Measurements from ENCODE around the gene ZNF385B. TPM values are rescaled to one million over a fixed set of nuclear protein-coding genes. Genes with fewer than 3 reads are reported as not detected.

The ZNF385B gene
- total RNA-seq, 1 experiment from 2014 or later, result 2.2 TPM

- DNase-seq (ENCODE audit: low spot score) (no peak), ATAC-seq (no peak)
- H3K36me3 Mint-ChIP-seq, result peaks cover 3% of the 10 kb centered on the region; the same call in 1 of the 2 replicates
- ChIA-PET POLR2A (no interaction called here), CTCF (interaction anchor here (0.7 to 1.0 kb wide), 2 partner anchors 85 to 266 kb away, joined by 3 read pairs; no protein-coding TSS in a partner anchor)
- H3K4me1 Mint-ChIP-seq, result peaks cover 38% of the 10 kb centered on the region
- no peak for TF ChIP-seq FOXJ3 (CRISPR knock-in tag; IDR thresholded peaks at IDR 0.05; ENCODE audit: borderline replicate concordance)
- TF ChIP-seq RELA (CRISPR knock-in tag; IDR thresholded peaks at IDR 0.05; ENCODE audit: borderline replicate concordance), result no peak
- no peak for TF ChIP-seq NR3C1 (CRISPR knock-in tag; conservative IDR thresholded peaks at IDR 0.05; ENCODE audit: low read depth)
- no peak for TF ChIP-seq ZNF317 (CRISPR knock-in tag; IDR thresholded peaks at IDR 0.05; ENCODE audit: borderline replicate concordance, low read depth)
- no peak for TF ChIP-seq PRDM15 (CRISPR knock-in tag; IDR thresholded peaks at IDR 0.05)
- TF ChIP-seq PRRX2 (CRISPR knock-in tag; IDR thresholded peaks at IDR 0.05), result no peak
- no peak for TF ChIP-seq JUN (CRISPR knock-in tag; IDR thresholded peaks at IDR 0.05)
- TF ChIP-seq FOXP1 (CRISPR knock-in tag; IDR thresholded peaks at IDR 0.05; ENCODE audit: borderline replicate concordance), result no peak
- TF ChIP-seq TP53 (CRISPR knock-in tag; IDR thresholded peaks at IDR 0.05), result no peak
- no peak overlapping the region for H3K4me3 Mint-ChIP-seq
- no peaks in the 10 kb centered on the region; the same call in 1 of the 2 replicates for H3K9me3 Mint-ChIP-seq
- no peaks in the 10 kb centered on the region for H3K27me3 Mint-ChIP-seq (ENCODE audit: low read depth)
- H3K27ac Mint-ChIP-seq, result no peak overlapping the region
Observed at GRCh38 chr2:179447839-179448447, 413.5 kb downstream of the ZNF385B start.

GRCh38 chr2:179447421-179447820, 414.0 kb downstream of the ZNF385B start:
- ChIA-PET CTCF (interaction anchor here (1.0 kb wide), 1 partner anchor 85 kb away, joined by 3 read pairs; no protein-coding TSS in a partner anchor), POLR2A (no interaction called here)
- DNase-seq (ENCODE audit: low spot score), result no peak
- ATAC-seq, result no peak
- Mint-ChIP-seq H3K27ac (no peak overlapping the region), H3K4me1 (peaks cover 43% of the 10 kb centered on the region), H3K36me3 (peaks cover 3% of the 10 kb centered on the region; the same call in 1 of the 2 replicates), H3K4me3 (no peak overlapping the region), H3K9me3 (no peaks in the 10 kb centered on the region; the same call in 1 of the 2 replicates), H3K27me3 (ENCODE audit: low read depth) (no peaks in the 10 kb centered on the region)
- no peak for TF ChIP-seq CBFB (CRISPR knock-in tag; IDR thresholded peaks at IDR 0.05; ENCODE audit: low read depth)
- TF ChIP-seq E2F4 (CRISPR knock-in tag; IDR thresholded peaks at IDR 0.05; ENCODE audit: borderline replicate concordance, low read depth), result no peak
- TF ChIP-seq IRF1 (CRISPR knock-in tag; IDR thresholded peaks at IDR 0.05), result no peak
- TF ChIP-seq NFYB (CRISPR knock-in tag; conservative IDR thresholded peaks at IDR 0.05; ENCODE audit: low read depth), result no peak
- no peak for TF ChIP-seq AFF4 (CRISPR knock-in tag; IDR thresholded peaks at IDR 0.05; ENCODE audit: borderline replicate concordance)
- TF ChIP-seq SP1 (CRISPR knock-in tag; conservative IDR thresholded peaks at IDR 0.05), result no peak
- TF ChIP-seq ZNF532 (CRISPR knock-in tag; IDR thresholded peaks at IDR 0.05; ENCODE audit: borderline replicate concordance), result no peak
